ENCODE data around the gene SLX9. TPM values are rescaled to one million over a fixed set of nuclear protein-coding genes. Genes with fewer than 3 reads are reported as not detected.

The SLX9 gene
- total and polyA plus RNA-seq, 8 donors: 10.5 to 21.7 (median 13.6) TPM

DNA sequence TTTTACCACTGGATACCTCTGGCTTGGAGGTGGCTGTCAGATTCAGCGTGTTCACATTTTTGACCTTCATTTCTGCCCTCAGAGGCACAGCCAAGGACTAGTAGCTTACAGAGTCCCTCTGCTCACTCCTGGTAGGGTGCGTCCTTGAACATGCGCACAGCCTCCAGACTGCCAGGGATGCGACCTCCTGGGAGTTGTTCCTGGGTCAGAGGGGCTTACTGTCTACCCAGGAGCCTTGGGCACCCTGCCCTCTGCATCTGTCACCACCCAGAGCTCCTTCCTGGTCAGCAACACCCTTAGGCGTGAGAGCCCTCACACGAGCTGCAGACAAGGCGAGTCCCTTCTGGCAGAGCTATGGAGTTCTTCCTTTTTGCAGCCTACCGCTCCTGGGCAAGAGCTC is 1.7 kb downstream of the SLX9 start:
- Histone ChIP-seq H3K4me3 (no peak overlapping the region), H3K27me3 (no peaks in the 10 kb centered on the region), H3K27ac (no peak overlapping the region), H3K36me3 (peaks cover 0 to 4% (median 0%) of the 10 kb centered on the region in 3 donors), H3K9me3 (no peaks in the 10 kb centered on the region), H3K4me1 (peaks cover 6 to 12% (median 6%) of the 10 kb centered on the region in 3 donors)
- TF ChIP-seq, protein P1, sequence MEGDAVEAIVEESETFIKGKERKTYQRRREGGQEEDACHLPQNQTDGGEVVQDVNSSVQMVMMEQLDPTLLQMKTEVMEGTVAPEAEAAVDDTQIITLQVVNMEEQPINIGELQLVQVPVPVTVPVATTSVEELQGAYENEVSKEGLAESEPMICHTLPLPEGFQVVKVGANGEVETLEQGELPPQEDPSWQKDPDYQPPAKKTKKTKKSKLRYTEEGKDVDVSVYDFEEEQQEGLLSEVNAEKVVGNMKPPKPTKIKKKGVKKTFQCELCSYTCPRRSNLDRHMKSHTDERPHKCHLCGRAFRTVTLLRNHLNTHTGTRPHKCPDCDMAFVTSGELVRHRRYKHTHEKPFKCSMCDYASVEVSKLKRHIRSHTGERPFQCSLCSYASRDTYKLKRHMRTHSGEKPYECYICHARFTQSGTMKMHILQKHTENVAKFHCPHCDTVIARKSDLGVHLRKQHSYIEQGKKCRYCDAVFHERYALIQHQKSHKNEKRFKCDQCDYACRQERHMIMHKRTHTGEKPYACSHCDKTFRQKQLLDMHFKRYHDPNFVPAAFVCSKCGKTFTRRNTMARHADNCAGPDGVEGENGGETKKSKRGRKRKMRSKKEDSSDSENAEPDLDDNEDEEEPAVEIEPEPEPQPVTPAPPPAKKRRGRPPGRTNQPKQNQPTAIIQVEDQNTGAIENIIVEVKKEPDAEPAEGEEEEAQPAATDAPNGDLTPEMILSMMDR (IDR thresholded peaks at IDR 0.05): no peak
- WGBS, 2 donors: 74 to 82% methylated on average over 8 of the region's 8 CpGs
- ATAC-seq: no peak
- intact Hi-C loops (cut with DNase I): loop anchor here in 1 of 3 donors (10.0 kb wide), 1 partner anchor 193 kb away; no protein-coding TSS in a partner anchor
- FAIRE-seq: no peak
- peak in 1 of 6 donors; percentile 19 for DNase-seq

DNA sequence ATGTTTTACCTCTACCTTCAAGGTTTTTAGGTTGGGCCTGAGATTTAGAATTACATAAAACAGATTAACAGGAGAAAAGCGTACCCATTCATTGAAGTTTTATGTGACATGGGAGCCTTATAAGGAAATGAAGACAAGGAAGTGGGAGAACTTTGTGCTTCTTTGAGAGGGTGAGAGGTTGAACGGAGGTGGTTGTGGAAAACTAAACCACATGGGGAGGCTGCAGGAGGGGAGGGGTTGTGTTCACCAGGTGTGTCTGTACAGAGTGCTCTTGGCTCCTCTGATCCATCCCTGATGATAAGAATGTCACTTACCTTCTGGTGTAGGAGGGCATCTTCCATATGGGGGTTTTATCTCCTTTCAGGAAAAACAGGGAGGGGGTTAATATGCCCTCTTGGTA is 2.7 kb downstream of the SLX9 start:
- Histone ChIP-seq H3K27me3 (no peaks in the 10 kb centered on the region), H3K4me1 (peaks cover 6 to 12% (median 6%) of the 10 kb centered on the region in 3 donors), H3K9me3 (no peaks in the 10 kb centered on the region), H3K27ac (no peak overlapping the region), H3K4me3 (no peak overlapping the region), H3K36me3 (peaks cover 0 to 4% (median 0%) of the 10 kb centered on the region in 3 donors)
- no peak for FAIRE-seq
- ATAC-seq: no peak
- TF ChIP-seq, protein P1 (IDR thresholded peaks at IDR 0.05): no peak
- DNase-seq: no peak
- intact Hi-C loops (cut with DNase I): loop anchor here in 1 of 3 donors (10.0 kb wide), 1 partner anchor 192 kb away; no protein-coding TSS in a partner anchor
- 87 to 90% methylated on average over 2 of the region's 2 CpGs for WGBS, 2 donors

DNA sequence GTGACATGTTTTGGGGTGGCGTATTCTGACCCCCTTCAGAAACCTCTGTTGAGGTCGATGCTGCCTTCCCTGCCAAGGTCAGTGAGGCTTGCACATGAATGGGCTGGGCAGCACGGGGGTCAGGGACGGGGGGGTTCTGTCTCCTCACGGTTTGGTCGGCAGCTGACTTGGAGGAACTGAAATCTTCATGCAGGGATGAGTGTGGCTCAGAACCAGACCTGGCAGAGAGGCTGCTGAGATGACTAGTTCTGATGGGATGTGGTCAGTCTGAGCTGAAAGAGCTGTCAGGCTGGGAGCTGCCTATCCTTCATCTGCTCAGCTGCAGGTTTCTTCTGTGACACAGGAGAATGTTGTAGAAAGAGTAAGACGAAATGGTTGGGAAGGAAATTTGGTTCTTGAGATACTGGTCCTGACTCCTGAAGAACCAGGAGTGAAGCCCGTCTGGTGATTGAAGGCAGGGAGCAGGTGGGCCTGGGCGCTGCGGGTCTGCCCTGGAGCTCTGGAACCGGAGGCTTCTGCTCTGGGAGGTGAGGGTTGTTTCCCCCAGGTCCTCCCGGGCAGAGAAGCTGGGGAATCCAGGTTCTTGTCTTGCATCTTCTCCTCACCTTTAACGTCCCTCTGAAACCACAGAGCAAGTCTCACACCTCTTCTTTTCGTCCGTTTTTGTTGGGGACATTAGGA is 3.3 kb downstream of the SLX9 start:
- intact Hi-C loops (cut with DNase I): loop anchor here in 1 of 3 donors (10.0 kb wide), 1 partner anchor 192 kb away; no protein-coding TSS in a partner anchor
- 73 to 83% methylated on average over 15 of the region's 15 CpGs for WGBS, 2 donors
- H3K27ac ChIP-seq: no peak overlapping the region
- FAIRE-seq (no peak), DNase-seq (no peak), ATAC-seq (no peak)
- H3K9me3 ChIP-seq: no peaks in the 10 kb centered on the region
- TF ChIP-seq, protein P1 (IDR thresholded peaks at IDR 0.05): no peak
- H3K27me3 ChIP-seq: no peaks in the 10 kb centered on the region
- no peak overlapping the region for H3K4me3 ChIP-seq
- H3K4me1 ChIP-seq: peaks cover 6 to 12% (median 6%) of the 10 kb centered on the region in 3 donors
- peaks cover 0 to 4% (median 0%) of the 10 kb centered on the region in 3 donors for H3K36me3 ChIP-seq

DNA sequence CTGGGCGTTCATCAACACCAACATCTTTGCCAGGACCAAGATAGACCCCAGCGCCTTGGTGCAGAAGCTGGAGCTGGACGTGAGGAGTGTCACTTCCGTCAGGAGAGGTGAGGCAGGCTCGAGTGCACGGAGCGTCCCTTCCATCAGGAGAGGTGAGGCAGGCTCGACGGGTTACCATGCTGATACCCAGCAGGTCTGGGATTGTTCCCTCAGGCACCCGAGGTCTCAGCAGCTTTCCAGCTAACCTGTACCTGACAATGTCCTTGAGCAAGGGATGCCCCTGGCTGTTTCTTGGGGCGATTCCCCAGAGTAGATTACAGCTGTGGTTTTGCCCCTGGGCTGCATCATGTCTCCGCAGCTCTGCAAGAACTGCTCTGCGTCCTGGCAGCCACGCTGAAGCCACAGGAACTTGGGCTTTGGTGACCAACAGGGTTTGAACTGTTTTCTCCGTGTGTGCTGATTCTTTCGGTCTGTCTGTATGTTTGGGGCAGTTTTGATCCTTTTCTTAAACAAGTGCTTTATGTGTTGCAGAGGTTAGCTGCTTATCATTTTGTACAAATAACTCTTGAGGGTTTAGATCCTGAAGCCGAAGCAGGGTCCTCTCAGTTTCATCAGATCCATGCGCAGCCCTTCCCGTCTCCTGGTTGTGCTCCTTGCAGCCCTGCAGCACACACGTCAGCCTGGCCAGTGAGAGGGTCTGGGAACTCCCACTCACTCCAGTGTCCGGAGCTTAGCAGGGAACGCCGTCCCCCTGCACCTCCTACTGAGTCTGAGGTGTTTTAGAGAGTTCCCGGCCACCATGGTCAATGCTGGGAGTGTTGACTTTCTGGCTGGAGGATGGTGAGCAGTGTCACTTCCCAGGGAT is 4.1 kb downstream of the SLX9 start:
- FAIRE-seq (no peak), DNase-seq (no peak), ATAC-seq (no peak)
- 83 to 88% methylated on average over 24 of the region's 24 CpGs for WGBS, 2 donors
- Histone ChIP-seq H3K9me3 (no peaks in the 10 kb centered on the region), H3K27me3 (no peaks in the 10 kb centered on the region), H3K4me3 (no peak overlapping the region), H3K27ac (no peak overlapping the region), H3K4me1 (peaks cover 6 to 12% (median 6%) of the 10 kb centered on the region in 3 donors), H3K36me3 (peaks cover 0 to 4% (median 0%) of the 10 kb centered on the region in 3 donors)
- TF ChIP-seq, protein P1 (IDR thresholded peaks at IDR 0.05): no peak
- intact Hi-C loops (cut with DNase I): loop anchor here in 1 of 3 donors (10.0 kb wide), 1 partner anchor 191 kb away; no protein-coding TSS in a partner anchor
